NCI-H2107 treated with DMSO at 0.1 percent for 48 hours (cell line): ENCODE measurements around the gene FMOD.
A peak's percentile ranks its signal among the peaks of the same experiment; 100 is the strongest.

Source experiments
- DNase-seq: peaks from one replicate; lab custom pipeline; 2025; ENCODE audit not compliant: unreplicated experiment; lab: John Stamatoyannopoulos, UW

Gene FMOD

GRCh38 chr1:203351037-203351625, at the start of gene FMOD:
Gene FMOD (minus strand): TSS chr1:203351122. CDS start chr1:203348270, 2,852 bp downstream.
- DNase-seq, result no peak

- no peak for DNase-seq
These were observed 45.8 kb upstream of the FMOD start for GRCh38 chr1:203396595-203397194.

- DNase-seq, result no peak
These were observed 44.8 kb upstream of the FMOD start for GRCh38 chr1:203395751-203396150.

- DNase-seq, result no peak
These were observed 39.4 kb upstream of the FMOD start for GRCh38 chr1:203390298-203390697.

DNA sequence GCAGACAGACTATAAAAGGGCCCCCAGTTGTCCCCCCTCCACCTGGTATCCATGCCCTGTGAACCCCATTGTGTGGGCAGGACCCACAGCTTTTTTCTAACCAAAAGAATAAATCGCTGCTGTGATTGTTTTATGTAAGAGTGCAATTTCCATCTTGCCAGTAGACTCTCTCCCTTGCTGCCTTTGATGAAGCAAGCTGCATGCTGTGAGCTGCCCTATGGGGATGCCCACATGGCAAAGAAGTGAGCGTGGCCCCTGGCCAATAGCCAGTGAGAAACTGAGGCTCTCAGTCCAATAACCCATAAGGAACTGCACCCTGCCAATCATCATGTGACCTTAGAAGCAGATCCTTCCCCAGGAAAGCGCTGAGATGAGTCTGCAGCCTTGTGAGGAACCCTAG, 37.8 kb upstream of the FMOD start:
- DNase-seq, result no peak

GRCh38 chr1:203382026-203382425, 31.1 kb upstream of the FMOD start:
- no peak for DNase-seq

DNA sequence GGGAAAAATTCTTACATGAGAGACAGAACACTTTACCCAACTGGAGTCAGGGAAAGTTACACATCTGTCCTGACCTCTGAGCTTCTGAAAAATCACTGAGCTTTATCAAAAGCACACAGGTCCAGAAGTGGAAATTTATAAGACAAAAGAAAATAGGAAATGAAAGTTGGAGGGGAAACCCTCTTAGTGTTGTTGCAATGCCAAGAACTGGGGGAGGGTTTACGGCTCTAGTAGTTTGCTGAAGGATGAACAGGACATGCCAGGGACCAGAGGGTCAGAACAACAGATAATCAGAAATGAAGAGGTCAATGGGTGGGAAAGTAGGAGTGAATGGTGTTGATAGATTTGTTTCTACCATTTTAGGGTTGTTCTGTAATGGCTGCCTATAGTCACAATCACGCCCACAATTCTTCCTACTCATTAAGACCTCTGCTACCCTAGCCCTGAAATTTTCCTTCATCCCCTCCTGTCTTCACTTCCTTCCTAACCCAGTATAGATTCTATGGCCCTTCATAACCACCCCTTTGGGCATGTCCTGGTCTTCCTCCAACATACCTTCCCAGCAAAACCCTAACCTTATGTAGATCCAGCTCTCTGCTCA, 30.3 kb upstream of the FMOD start:
- DNase-seq, result no peak

DNA sequence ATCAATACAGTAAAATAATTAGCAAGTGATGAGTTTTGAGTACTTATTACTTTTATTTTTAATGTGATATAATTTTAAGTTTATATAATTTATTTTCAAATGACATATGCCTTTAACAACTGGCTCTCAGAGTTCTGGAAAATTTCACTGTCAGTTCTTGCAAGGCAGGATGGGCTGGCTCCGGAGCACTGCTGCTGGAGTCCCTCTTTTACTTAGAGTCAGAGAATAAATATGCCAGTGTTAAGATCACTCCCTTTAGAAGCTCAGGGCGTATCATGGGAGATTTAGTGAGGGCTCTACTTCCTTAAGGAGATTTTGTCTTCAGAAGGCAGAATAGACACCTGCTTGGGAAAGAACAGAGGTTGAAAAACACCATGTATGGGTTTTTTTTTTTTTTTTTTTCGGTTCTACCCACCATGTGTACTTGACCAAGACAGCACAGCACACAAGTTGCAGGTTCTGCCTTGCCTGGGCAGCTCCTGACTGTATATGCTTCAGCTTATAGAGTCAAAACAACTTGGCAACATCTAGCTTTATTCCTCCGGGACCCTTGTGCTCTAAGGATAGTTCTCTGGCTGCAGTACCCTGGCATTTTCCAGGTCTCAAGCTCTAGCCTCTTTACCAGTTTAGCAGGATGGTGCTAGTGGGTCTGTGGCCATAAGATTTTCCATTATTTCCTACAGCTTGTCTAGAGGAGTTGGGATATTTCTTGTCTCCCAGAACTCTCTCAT, 29.7 kb upstream of the FMOD start:
- DNase-seq, result no peak

GRCh38 chr1:203379825-203380224, 28.9 kb upstream of the FMOD start:
- DNase-seq, result no peak

- DNase-seq, result no peak
These were observed 27.8 kb upstream of the FMOD start for GRCh38 chr1:203378556-203379245.

DNA sequence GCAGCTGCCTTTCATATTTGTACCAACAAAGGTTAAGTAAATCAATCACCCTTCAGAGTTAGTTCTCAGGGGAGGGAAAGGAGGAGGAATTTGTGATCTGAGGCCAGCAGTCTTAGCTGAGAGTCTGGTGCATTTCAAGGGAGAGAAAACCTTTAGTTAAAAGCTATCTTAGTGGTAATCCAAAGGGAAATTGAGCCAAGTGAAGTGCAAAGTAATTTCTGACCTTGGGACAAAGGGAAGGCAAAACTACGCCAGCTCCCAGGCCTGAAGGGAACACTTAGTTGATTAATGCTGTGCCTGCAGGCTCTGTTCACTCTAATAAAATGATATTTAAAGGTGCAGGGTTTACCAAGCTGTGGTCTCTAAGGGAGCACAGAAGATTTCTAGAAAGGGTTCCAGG, 23.1 kb upstream of the FMOD start:
- no peak for DNase-seq

DNA sequence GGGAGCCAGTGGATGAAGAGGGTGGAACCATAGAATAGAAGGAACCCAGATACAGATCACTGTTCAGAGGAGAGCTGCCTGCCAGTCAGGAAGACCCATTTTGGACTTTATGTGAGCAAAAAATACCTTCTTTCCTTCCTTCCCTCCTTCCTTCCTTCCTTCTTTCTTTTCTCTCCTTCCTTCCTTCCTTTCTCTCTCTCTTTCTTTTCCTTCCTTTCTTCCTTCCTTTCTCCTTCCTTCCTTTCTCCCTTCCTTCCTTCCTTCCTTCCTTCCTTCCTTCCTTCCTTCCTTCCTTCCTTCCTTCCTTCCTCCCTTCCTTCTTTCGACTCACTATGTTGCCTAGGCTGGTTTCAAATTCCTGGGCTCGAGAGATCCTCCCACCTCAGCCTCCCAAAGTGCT, 22.1 kb upstream of the FMOD start:
- no peak for DNase-seq

GRCh38 chr1:203371288-203371687, 20.4 kb upstream of the FMOD start:
- no peak for DNase-seq

DNA sequence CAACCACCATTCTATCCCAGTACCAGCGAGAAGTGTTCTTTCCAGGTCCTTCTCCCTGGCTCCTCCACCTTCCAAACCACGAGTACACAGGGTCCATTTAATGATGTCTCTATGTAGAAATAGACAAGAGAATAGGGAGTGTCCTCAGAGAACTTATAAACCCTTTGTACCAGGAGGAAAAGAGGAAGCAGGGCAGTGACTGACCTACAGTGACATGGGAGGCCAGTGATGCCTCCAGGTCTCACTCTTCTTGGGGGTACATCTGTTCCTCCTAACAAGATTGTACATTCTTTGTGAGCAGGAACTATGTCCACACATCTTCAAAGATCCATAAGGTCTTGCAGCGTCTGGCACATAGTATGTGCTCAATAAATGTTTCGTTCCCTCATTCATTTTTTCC, 18.7 kb upstream of the FMOD start:
- no peak for DNase-seq

DNA sequence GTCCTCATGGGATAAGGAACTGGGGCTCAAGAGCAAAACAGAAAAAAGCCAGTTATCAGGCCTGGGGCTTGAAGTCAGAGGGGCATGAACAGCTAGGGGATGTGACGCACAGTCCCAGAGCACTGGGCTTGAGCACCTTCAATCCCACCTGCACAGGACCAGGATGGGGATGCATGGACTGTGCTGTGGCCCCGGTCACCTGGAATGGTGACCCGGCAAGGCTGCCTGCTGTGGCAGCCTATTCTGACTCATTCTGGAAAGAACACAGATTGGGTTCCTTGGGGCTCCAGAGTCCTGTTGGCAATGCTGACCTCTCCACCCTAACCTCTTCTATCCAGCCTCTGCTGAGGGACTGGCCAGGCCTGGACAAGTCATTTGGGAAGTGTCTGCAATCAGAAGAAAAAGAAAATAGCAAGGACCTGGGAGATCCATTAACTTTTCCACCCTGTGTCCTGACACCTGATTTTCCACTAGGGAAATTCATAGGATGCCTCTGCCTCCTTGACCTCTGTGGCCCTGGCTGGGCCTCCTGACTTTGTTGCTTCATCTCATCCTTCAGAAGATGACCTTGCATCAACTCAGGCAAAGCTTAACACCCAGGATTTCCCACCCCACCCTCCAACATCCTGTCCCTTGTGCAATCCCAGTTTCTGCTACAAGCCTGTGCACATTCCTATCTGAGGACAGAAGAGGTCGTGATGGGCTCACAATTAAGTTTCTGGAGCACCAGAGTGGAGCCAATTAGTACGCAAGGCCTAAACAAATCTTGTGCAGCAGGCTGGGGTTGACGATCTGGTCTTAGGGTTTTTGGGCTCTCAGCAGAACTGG, 17.9 kb upstream of the FMOD start:
- DNase-seq, result no peak

- peak; percentile 72 for DNase-seq
These were observed 16.1 kb upstream of the FMOD start for GRCh38 chr1:203367057-203367456.

GRCh38 chr1:203366476-203366875, 15.6 kb upstream of the FMOD start:
- no peak for DNase-seq

- DNase-seq, result no peak
These were observed 13.9 kb upstream of the FMOD start for GRCh38 chr1:203364806-203365205.

GRCh38 chr1:203364094-203364801, 13.3 kb upstream of the FMOD start:
- no peak for DNase-seq

DNA sequence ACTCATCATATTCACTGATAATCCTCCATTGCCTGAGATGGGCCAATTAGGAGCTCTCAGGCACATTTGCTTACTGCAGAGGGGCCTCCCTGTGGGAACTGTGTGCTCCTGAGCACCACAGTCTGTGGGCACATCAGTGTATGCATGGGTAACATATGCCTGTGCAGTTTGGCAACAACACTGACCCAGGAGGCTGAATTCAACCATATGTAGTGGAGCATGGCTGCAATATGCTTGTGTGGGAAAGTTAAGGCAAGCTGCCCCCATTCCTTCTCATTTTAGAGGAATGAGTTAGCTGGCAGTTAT, 11.8 kb upstream of the FMOD start:
- no peak for DNase-seq
